Mesothelial cell of epicardium (in vitro differentiated cells): ENCODE measurements around the gene XIRP1. TPM values are rescaled to one million over a fixed set of nuclear protein-coding genes. Genes with fewer than 3 reads are reported as not detected.
A peak's percentile ranks its signal among the peaks of the same experiment; 100 is the strongest.

Source experiments
- DNase-seq, 2 experiments: peaks; one replicate each; pipeline ENCODE4 v3.0.0; 2021; ENCODE audit warnings: low spot score in 2 of 2; ENCODE audit not compliant: unreplicated experiment in 2 of 2
- H3K27ac Mint-ChIP-seq: 2 replicates; pipeline ENCODE4 v1.8.0; 2021; ENCODE audit warnings: mixed read lengths
- H3K27me3 Mint-ChIP-seq: 2 replicates; pipeline ENCODE4 v1.8.0; 2021; ENCODE audit warnings: low read depth, mixed read lengths
- H3K36me3 Mint-ChIP-seq: 2 replicates; pipeline ENCODE4 v1.8.0; 2021; ENCODE audit warnings: mixed read lengths
- H3K4me1 Mint-ChIP-seq: 2 replicates; pipeline ENCODE4 v1.8.0; 2021; ENCODE audit warnings: mixed read lengths
- H3K4me3 Mint-ChIP-seq: 2 replicates; pipeline ENCODE4 v1.8.0; 2021; ENCODE audit warnings: mild to moderate bottlenecking, moderate library complexity, mixed read lengths
- H3K9me3 Mint-ChIP-seq: 2 replicates; pipeline ENCODE4 v1.8.0; 2021; ENCODE audit warnings: mixed read lengths
- total RNA-seq: library from RNA; stranded (reverse); gene quantifications from 3 replicates; pipeline ENCODE4 v1.2.1, GENCODE V29; 2021
- TF ChIP-seq, protein P1 (sequence below): fragments of 200-600 bp; sonication (generic); IDR thresholded peaks from one replicate; pipeline ENCODE4 v1.5.0; 2021; ENCODE audit warnings: antibody characterized with exemption; ENCODE audit not compliant: unreplicated experiment

XIRP1 gene
- total RNA-seq, 1 donor from 2014 or later = not detected

DNA sequence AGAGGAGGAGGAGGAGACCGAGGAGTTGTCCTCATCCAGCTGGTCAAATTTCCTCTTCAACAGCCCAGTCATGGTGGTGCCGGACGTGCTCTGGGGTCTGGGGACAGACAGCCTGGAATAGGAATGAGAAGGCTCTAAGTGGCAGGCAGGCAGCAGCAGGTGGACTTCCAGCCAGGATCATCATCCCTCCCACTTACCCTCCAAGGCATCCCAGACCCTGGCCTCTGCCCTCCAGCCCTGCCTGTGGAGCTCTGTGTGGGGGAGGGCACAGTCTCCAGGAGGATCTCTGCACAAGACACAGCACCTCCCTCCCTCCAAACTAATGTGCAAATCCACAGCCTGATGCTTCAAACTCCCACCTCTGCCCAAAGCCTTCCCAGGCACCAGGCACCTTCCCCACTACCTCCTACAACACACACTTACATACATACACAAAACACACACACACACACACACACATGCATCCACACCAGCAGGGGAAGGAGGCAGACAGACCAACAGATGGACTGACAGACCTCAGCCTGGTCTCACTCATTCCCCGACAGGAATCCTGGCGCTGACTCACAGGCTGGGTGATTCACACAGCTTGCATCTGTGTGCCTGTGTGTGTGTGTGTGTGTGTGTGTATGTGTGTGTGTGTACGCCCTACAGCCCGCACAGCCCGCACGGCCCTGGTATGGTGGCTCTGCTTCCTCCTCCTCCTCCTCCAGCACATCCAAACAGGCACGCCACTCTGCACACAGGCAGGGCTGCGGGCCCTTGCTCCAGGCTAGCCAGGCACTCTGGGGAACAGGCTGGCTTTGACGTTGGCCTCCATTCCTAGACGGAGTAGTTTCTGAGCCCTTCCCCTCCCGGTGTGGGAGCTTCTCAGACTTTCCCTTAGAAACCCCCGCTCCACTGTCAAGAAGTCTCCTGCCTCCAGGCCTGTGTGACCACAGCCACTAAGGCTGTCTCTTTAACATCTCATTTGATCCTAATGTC is 45.5 kb downstream of the XIRP1 start:
- peak overlapping the region; percentile 51 for H3K4me3 Mint-ChIP-seq
- H3K4me1 Mint-ChIP-seq = peaks cover 71% of the 10 kb centered on the region
- DNase-seq = no peak
- no peaks in the 10 kb centered on the region for H3K27me3 Mint-ChIP-seq
- no peaks in the 10 kb centered on the region for H3K9me3 Mint-ChIP-seq
- peaks cover 21% of the 10 kb centered on the region for H3K36me3 Mint-ChIP-seq
- TF ChIP-seq, protein P1, sequence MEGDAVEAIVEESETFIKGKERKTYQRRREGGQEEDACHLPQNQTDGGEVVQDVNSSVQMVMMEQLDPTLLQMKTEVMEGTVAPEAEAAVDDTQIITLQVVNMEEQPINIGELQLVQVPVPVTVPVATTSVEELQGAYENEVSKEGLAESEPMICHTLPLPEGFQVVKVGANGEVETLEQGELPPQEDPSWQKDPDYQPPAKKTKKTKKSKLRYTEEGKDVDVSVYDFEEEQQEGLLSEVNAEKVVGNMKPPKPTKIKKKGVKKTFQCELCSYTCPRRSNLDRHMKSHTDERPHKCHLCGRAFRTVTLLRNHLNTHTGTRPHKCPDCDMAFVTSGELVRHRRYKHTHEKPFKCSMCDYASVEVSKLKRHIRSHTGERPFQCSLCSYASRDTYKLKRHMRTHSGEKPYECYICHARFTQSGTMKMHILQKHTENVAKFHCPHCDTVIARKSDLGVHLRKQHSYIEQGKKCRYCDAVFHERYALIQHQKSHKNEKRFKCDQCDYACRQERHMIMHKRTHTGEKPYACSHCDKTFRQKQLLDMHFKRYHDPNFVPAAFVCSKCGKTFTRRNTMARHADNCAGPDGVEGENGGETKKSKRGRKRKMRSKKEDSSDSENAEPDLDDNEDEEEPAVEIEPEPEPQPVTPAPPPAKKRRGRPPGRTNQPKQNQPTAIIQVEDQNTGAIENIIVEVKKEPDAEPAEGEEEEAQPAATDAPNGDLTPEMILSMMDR = no peak
- H3K27ac Mint-ChIP-seq = peak overlapping the region; percentile 99

DNA sequence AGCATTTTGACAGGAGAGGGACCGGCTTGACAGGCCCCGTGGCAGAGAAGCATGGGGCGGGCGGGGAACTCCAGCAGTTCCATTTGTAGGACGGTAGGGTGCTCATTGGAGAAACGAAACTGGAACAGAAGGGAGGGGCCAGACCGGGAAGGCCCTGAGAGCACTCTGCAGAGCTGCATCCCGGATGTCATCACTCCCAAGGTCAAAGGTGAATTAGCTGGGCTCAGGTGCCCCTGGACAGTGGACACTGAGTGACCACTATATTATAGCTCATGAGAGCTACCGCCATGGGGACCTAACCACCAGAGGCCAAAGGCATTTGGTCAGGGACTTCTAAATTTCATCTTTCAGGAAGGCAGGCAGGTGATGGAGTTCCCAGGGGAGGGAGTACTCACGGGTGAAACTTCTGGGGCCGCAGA is 46.3 kb downstream of the XIRP1 start:
- DNase-seq = no peak
- Mint-ChIP-seq H3K27me3 (no peaks in the 10 kb centered on the region), H3K36me3 (peaks cover 21% of the 10 kb centered on the region), H3K4me1 (peaks cover 72% of the 10 kb centered on the region), H3K9me3 (no peaks in the 10 kb centered on the region), H3K4me3 (peak overlapping the region; percentile 3), H3K27ac (peak overlapping the region; percentile 99)
- TF ChIP-seq, protein P1 = no peak

DNA sequence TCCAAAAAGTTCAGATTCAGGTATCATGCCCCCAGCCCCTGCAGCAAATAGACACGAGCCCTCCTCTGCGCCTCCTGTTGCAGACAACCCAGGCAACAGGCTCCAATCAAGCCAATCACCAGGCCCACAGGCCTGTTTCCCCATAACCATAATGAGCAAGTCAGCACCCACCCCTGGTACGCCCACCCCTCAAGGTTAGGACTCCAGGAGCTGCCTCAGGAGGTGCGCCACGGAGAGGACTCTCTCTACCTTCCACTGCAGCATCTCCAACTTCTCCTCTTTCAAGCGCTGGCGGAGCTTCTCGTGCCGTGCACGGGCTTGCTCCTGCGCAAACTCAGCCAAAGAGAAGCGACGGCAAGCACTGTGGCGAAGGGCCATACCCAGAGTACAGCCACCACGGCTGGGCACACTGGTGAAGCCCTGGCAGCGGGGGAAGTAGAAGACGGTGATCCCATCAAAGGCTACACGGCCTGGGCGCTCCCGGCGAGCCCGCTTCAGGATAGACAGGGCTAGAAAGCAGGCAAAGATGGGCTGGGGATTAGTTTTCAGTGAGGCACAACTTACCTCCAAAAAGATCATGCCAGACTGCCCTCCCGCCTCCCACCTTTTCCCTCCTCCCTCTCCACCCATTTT is 47.5 kb downstream of the XIRP1 start:
- Mint-ChIP-seq H3K9me3 (no peaks in the 10 kb centered on the region), H3K27ac (peak overlapping the region; percentile 36), H3K36me3 (peaks cover 21% of the 10 kb centered on the region), H3K4me1 (peaks cover 72% of the 10 kb centered on the region), H3K27me3 (no peaks in the 10 kb centered on the region), H3K4me3 (no peak overlapping the region)
- peak in 1 of 2 experiments; percentile 29 for DNase-seq
- TF ChIP-seq, protein P1 = no peak

- Mint-ChIP-seq H3K36me3 (peaks cover 21% of the 10 kb centered on the region), H3K27ac (no peak overlapping the region), H3K9me3 (no peaks in the 10 kb centered on the region), H3K4me1 (peaks cover 70% of the 10 kb centered on the region), H3K27me3 (no peaks in the 10 kb centered on the region), H3K4me3 (no peak overlapping the region)
- TF ChIP-seq, protein P1 = no peak
- peak in 1 of 2 experiments; percentile 36 for DNase-seq
These were observed 48.2 kb downstream of the XIRP1 start for GRCh38 chr3:39144095-39144747.

GRCh38 chr3:39143051-39143885 is 49.1 kb downstream of the XIRP1 start:
- Mint-ChIP-seq H3K27ac (peak overlapping the region; percentile 66), H3K4me1 (peaks cover 61% of the 10 kb centered on the region), H3K27me3 (no peaks in the 10 kb centered on the region), H3K36me3 (peaks cover 21% of the 10 kb centered on the region), H3K4me3 (no peak overlapping the region), H3K9me3 (no peaks in the 10 kb centered on the region)
- TF ChIP-seq, protein P1 = no peak
- peak in 1 of 2 experiments; percentile 36 for DNase-seq
